NCI-H1105 (cell line): ENCODE results near the gene ZMYM2.

ENCODE experiments used
- DNase-seq: peaks from one replicate; lab custom pipeline; 2025; lab: John Stamatoyannopoulos, UW

Gene ZMYM2

DNA sequence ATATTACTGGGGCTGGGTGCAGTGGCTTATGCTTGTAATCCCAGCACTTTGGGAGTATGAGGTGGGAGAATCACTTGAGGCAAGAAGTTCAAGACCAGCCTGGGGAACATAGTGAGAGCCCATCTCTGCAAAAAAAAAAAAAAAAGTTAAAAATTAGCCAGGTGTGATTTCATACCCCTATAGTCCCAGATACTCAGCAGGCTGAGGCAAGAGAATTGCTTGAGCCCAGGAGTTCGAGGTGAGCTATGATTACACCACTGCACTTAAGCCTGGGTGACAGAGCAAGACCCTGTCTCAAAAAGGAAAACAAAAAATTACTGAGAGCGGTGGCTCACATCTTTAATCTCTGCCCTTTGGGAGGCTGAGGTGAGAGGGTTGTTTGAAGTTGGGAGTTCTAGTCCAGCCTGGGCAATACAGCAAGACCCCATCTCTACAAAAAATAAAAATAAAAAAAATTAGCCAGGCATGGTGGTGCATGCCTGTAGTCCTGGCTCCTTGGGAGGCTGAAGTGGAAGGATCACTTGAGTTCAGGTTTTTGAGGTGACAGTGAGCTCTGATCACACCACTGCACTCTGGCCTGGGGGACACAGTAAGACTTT lies 87.5 kb downstream of the ZMYM2 start:
- no peak for DNase-seq

DNA sequence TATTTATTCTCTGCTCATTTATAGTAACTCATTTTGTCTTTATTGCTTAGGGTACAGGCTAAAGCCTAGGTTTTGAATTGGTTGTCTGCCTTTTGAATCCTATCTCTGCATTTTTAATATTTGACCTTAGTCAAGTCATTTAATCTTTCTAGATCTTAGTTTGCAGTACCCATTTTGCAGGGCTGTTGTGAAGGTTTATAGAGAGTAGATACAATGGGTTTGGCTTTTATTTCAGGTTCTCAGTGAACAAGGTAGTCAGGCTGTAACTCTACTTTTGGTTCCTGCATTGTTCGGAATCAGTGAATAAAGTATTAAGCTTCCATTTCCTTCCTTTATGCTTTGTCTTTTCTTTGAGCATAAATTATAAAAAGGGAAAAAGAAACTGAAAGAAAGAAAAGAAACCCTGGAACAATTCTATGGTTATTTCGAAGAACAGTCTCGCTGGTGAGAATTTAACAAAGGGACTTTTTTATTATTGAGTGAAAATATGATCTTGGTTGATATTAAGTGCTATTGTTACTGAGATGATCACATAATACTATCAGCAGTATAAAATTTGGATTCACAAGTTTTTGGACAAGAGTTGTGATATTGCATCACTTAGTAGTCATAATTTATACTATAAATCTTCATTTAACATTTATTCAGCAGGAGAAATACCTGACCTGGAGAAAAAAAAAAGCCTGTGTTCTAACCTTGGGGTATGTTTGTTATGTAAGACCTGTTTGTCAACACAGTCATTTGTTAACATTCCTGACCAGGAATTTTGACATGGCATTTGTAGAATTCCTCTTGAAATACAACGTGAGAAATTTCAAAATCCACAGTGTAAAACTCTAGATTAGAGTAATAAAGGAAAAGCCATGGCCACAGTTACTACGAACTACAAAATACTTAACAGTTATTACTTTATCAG lies 91.3 kb downstream of the ZMYM2 start:
- DNase-seq = no peak

DNA sequence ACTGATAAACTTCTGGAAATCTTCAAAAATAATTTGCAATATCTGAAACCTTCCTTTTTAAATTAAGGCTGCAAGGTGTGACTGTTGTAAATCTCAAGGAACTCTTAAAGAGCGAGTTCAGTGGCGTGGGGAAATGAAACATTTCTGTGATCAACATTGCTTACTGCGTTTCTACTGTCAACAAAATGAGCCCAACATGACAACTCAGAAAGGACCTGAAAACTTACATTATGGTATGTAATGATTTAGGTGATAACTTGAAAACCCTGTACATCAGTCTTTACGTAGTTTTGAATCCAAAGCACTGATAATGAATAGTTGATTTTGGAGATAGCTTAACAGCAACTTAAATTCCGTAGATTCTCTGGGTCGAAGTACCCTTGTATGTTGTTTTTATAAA lies 92.8 kb downstream of the ZMYM2 start:
- no peak for DNase-seq

DNA sequence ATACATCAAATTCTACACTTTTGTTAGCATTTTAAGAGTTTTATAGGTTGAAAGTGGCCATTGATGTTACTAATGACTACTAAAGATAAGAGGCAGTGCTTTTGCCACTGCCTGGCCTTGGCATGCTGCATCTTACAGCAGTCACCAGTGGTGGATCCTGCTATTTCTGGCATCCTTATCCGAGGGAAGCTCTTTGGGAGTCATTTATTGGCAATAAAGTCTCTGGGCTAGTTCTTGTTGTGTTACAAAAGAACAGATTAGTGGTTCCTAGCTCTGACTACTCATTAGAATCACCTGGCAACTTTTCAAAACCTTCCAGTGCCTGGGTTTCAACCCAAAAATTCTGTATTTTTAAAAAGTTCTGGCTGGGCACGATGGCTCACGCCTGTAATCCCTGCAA lies 94.5 kb downstream of the ZMYM2 start:
- DNase-seq = no peak

DNA sequence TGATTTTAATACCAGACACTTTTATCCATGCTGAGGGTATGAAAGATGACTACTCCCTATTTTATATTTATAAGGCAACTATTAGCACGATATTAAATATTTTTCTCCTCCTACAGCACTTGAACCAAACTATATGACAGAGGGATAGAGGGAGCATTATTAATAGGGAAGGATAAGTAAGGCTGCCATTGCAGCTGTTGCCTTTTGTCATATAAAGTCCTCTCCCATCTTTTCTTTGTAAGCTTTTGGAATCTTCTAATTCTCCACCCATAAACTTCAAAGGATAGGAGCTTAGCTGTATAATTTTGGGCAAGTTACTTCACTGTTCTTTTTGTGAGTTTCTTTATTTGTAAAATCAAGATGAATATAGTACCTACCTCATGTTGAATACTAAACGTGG lies 95.4 kb downstream of the ZMYM2 start:
- no peak for DNase-seq

- DNase-seq = no peak
Measured at GRCh38 chr13:20054586-20054985, 96.1 kb downstream of the ZMYM2 start.

DNA sequence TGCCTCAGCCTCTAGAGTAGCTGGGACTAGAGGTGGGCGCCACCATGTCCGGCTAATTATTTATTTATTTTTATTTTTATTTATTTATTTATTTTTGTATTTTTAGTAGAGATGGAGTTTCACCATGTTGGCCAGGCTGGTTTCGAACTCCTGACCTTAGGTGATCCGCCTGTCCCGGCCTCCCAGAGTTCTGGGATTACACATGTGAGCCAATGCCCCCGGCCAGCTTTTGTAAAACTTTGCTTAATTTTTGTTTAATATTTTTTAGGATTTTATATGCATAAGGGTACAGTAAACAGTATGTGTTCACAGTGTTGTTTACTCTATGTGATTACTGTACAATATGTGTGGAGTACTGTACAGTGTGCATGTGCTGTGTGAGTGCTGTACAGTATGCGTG lies 98.7 kb downstream of the ZMYM2 start:
- DNase-seq = no peak

GRCh38 chr13:20057963-20058362 lies 99.4 kb downstream of the ZMYM2 start:
- no peak for DNase-seq

GRCh38 chr13:20058476-20058875 lies 99.9 kb downstream of the ZMYM2 start:
- DNase-seq = no peak

DNA sequence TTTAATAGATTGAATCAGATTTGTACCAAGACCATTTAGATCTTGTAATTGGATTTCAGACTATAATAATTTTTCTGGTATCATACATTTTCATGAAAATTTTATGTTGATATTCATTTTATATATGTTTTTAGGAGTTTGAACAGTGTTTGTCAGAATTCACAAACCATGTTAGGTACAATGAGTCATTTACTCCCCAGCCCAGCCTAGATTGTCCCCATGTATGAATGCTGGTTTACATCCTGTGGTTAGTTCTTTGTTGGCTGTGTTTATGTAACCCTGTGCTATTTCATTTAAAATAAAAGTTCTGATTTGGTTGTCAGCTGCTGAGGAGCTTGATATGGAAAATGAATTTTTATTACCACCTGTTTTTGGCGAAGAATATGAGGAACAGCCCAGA lies 105.6 kb downstream of the ZMYM2 start:
- DNase-seq = no peak

GRCh38 chr13:20065516-20065915 lies 107.0 kb downstream of the ZMYM2 start:
- no peak for DNase-seq

DNA sequence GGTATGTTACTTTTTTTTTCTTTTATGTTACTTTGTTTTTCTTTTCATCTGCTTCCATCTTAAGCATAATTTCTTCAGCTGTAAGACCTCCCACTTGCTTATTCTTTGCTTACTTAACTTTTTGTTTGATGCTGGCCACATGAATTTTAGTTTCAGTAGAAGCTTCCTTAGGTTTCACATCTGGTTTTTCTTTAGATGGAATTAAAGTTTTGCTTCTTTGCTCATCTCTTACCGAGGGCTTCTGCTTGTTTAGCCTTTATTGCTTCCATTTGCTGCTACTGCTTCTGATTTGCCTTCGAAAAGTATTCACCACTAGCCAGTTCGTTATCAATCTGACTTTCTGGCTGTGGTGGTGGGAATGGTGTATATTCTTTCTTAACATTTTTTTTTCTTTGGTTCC lies 111.4 kb downstream of the ZMYM2 start:
- DNase-seq = no peak

- DNase-seq = no peak
Measured at GRCh38 chr13:20073775-20074174, 115.2 kb downstream of the ZMYM2 start.

GRCh38 chr13:20074966-20075365 lies 116.4 kb downstream of the ZMYM2 start:
- DNase-seq = no peak

- DNase-seq = no peak
Measured at GRCh38 chr13:20077086-20077485, 118.6 kb downstream of the ZMYM2 start.

DNA sequence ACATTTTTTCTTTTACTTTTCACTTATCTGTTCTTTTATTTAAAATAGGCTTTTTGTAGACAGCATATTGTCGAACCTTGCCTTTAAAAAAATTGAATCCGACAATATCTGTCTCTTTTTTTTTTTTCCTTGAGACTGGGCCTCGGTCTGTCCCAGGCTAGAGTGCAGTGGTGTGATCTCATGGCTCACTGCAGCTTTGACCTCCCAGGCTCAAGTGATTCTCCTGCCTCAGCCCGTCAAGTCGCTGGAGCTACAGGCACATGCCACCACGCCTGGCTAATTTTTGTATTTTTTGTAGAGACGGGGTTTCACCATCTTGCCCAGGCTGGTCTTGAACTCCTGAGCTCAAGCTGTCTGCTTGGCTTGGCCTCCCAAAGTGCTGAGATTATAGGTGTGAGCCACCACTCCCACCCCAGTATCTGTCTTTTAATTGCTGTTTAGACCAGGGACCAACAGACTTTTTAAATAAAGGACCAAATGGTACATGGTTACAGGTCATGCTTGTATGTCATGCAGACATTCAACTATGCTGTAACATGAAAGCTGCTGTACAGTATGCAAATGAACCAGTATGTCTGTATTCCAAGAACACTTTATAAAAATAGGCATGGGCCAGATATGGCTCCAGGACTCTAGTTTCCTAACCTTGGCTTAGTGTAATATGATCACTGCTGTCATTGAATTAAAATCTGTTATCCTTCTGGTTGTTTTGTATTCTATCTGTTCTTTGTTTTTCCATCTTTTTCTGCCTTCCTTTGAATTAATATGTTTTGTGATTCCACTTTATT lies 122.0 kb downstream of the ZMYM2 start:
- no peak for DNase-seq

DNA sequence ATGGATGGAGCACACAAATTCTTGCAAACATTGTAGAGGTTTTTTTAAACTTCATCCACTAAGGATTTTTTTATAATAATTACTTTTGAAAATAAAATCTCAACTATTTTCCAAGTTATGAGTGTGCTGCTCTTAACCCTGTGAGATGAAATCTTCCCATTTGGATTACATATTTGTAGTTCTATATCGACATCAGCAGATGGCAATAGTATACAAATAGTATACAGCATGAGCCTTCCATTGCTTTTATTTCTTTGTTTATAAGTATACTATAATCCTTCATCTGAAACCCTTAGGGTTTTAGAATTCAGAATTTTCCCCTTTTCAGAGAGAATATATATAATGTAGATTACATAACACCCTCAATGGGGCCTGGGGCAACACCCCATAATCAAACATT lies 131.8 kb downstream of the ZMYM2 start:
- DNase-seq = no peak

GRCh38 chr13:20093951-20094350 lies 135.4 kb downstream of the ZMYM2 start:
- DNase-seq = no peak

DNA sequence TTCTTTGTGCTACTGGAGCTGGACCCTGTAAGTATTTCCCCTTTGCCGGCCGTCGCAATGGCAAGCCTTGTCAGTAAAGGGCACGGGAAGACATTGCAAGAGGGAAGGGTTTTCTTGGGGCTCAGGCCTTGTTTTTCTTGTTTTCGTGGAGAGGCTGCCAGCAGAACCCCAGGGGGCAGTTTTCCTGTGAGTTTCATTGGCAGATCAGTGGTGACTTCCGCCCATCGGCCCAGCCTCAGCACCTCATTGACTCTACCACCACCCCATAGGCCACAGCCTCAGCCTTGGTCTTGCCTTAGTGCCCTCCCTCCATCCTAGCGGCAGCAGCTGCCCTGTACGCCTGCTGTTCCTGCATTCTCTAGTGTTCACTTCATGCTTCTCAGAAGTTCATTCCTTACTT lies 140.8 kb downstream of the ZMYM2 start:
- no peak for DNase-seq

DNA sequence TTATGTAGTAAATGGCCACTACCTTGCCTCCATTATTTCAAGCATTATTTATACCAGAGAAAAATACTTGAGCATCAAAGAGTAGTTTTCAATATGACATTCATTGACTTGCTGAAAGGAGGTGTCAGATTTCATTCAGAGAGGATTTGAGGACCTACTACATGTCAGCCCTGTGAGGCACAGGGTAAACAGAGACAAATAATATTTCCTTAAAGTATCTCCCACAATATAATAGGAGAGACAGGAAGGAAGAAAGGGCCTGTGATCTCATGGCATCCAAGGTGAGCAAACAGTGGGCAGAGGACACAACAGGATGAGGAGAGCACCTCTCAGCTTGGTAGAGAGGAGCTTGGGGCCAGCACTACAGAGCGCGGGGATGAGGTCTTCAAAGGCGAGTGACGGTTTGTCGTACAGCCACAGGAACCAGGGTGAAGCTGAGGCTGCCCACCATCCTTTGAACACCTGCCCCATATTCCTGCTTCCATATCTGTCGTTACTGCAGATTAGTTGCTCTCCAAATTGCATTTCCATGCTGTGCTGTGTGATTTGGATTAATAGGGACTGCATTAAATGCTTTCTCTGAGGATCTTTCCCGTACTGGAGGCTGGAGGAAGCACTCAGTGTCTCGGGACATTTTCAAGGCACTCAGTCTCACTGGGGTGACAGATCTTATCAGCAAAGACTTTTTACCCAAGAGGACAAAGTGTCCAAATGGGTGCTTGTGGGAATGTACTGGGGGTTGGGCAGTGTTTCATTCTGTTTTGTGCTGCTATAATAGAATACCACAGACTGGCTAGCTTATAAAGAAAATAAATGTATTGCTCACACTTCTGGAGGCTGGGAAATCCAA lies 143.2 kb downstream of the ZMYM2 start:
- DNase-seq = no peak

DNA sequence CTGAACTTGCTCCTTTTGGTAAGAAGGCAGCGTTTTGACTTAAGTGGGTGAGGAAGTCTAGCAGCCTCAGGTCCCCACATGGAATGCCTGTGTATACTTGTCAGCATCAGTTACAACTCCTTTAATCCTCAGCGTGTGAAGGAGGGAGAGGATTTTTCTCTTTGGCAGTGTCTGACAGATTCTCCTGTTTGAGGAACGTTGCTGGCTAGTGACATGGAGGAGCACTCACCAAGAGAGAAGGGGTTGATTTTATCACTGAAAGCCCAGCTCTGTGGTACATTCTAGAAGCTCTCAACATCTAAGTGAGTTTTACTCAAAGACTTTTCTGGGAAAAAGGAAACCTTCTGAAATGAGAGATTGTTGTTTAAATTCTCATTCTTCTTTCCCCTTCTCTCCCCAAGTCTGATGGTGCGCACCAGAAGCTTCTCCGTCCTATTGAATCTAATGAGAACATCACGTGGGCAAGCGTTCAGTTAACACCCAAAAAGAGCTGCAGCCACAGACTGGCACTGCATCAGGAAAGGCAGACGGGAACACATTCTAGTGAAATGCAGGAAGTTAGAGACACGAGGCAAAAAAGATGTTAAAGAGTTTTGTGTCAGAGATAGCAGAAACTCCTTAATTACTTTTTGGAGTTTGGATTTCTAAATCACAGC lies 144.1 kb downstream of the ZMYM2 start:
- DNase-seq = no peak
